ENCODE measurements around the gene RAB42.

The RAB42 gene

GRCh38 chr1:28606771-28607170, 14.7 kb downstream of the RAB42 start:
- H4K20me1 ChIP-seq (ENCODE audit: insufficient read depth): no peaks in the 10 kb centered on the region
- peak overlapping the region; percentile 44; the same call in 1 of the 2 replicates for H3K4me2 ChIP-seq
- no peaks in the 10 kb centered on the region for H3K79me2 ChIP-seq (ENCODE audit: insufficient read depth, low read depth)
- no peaks in the 10 kb centered on the region for H3K27me3 ChIP-seq (ENCODE audit: insufficient read depth, low read depth)
- H3K27ac ChIP-seq: peak overlapping the region; percentile 44; the same call in 1 of the 2 replicates
- H2AFZ ChIP-seq (ENCODE audit: low read depth): no peak overlapping the region
- TF ChIP-seq, protein P1, sequence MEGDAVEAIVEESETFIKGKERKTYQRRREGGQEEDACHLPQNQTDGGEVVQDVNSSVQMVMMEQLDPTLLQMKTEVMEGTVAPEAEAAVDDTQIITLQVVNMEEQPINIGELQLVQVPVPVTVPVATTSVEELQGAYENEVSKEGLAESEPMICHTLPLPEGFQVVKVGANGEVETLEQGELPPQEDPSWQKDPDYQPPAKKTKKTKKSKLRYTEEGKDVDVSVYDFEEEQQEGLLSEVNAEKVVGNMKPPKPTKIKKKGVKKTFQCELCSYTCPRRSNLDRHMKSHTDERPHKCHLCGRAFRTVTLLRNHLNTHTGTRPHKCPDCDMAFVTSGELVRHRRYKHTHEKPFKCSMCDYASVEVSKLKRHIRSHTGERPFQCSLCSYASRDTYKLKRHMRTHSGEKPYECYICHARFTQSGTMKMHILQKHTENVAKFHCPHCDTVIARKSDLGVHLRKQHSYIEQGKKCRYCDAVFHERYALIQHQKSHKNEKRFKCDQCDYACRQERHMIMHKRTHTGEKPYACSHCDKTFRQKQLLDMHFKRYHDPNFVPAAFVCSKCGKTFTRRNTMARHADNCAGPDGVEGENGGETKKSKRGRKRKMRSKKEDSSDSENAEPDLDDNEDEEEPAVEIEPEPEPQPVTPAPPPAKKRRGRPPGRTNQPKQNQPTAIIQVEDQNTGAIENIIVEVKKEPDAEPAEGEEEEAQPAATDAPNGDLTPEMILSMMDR (conservative IDR thresholded peaks at IDR 0.05; ENCODE audit: low read depth, low read length): no peak
- peaks cover 50% of the 10 kb centered on the region for H3K4me1 ChIP-seq (ENCODE audit: low read depth, poor library complexity, severe bottlenecking)
- no peaks in the 10 kb centered on the region for H3K36me3 ChIP-seq (ENCODE audit: insufficient read depth)
- no peak overlapping the region for H3K4me3 ChIP-seq (IDR thresholded peaks at IDR 0.05; ENCODE audit: insufficient read depth, low read depth, low read length)
- no peak overlapping the region for H3K9ac ChIP-seq

GRCh38 chr1:28613175-28613574, 21.1 kb downstream of the RAB42 start:
- no peak overlapping the region for H3K9ac ChIP-seq
- H3K36me3 ChIP-seq (ENCODE audit: insufficient read depth): no peaks in the 10 kb centered on the region
- H3K27me3 ChIP-seq (ENCODE audit: insufficient read depth, low read depth): no peaks in the 10 kb centered on the region

GRCh38 chr1:28631713-28632112, 39.6 kb downstream of the RAB42 start:
- no peak overlapping the region; the same call in 1 of the 2 replicates for H3K27ac ChIP-seq

More at GRCh38 chr1:28613175-28613574, 21.1 kb downstream of the RAB42 start:
- H3K4me3 ChIP-seq (IDR thresholded peaks at IDR 0.05; ENCODE audit: insufficient read depth, low read depth, low read length): no peak overlapping the region
- H2AFZ ChIP-seq (ENCODE audit: low read depth): no peak overlapping the region
- no peaks in the 10 kb centered on the region for H3K4me1 ChIP-seq (ENCODE audit: low read depth, poor library complexity, severe bottlenecking)
- H3K79me2 ChIP-seq (ENCODE audit: insufficient read depth, low read depth): no peaks in the 10 kb centered on the region
- TF ChIP-seq, protein P1 (conservative IDR thresholded peaks at IDR 0.05; ENCODE audit: low read depth, low read length): no peak
- no peak overlapping the region for H3K4me2 ChIP-seq
- no peak overlapping the region for H3K27ac ChIP-seq
- H4K20me1 ChIP-seq (ENCODE audit: insufficient read depth): no peaks in the 10 kb centered on the region

GRCh38 chr1:28632560-28632959, 40.5 kb downstream of the RAB42 start:
- Histone ChIP-seq H3K4me2 (no peak overlapping the region), H3K79me2 (ENCODE audit: insufficient read depth, low read depth) (no peaks in the 10 kb centered on the region), H3K36me3 (ENCODE audit: insufficient read depth) (no peaks in the 10 kb centered on the region), H3K4me3 (IDR thresholded peaks at IDR 0.05; ENCODE audit: insufficient read depth, low read depth, low read length) (no peak overlapping the region), H4K20me1 (ENCODE audit: insufficient read depth) (0 out of 2 replicates have a peak, but pooled peaks cover 2% of the 10 kb centered on the region), H3K27me3 (ENCODE audit: insufficient read depth, low read depth) (no peaks in the 10 kb centered on the region), H2AFZ (ENCODE audit: low read depth) (no peak overlapping the region), H3K4me1 (ENCODE audit: low read depth, poor library complexity, severe bottlenecking) (peaks cover 11% of the 10 kb centered on the region), H3K27ac (no peak overlapping the region), H3K9ac (no peak overlapping the region)
- TF ChIP-seq, protein P1 (conservative IDR thresholded peaks at IDR 0.05; ENCODE audit: low read depth, low read length): no peak

More at GRCh38 chr1:28631713-28632112, 39.6 kb downstream of the RAB42 start:
- Histone ChIP-seq H3K79me2 (ENCODE audit: insufficient read depth, low read depth) (no peaks in the 10 kb centered on the region), H3K36me3 (ENCODE audit: insufficient read depth) (no peaks in the 10 kb centered on the region), H3K4me3 (IDR thresholded peaks at IDR 0.05; ENCODE audit: insufficient read depth, low read depth, low read length) (no peak overlapping the region), H3K27me3 (ENCODE audit: insufficient read depth, low read depth) (no peaks in the 10 kb centered on the region), H3K4me2 (no peak overlapping the region), H3K4me1 (ENCODE audit: low read depth, poor library complexity, severe bottlenecking) (peaks cover 11% of the 10 kb centered on the region), H2AFZ (ENCODE audit: low read depth) (no peak overlapping the region), H4K20me1 (ENCODE audit: insufficient read depth) (0 out of 2 replicates have a peak, but pooled peaks cover 2% of the 10 kb centered on the region), H3K9ac (no peak overlapping the region)
- TF ChIP-seq, protein P1 (conservative IDR thresholded peaks at IDR 0.05; ENCODE audit: low read depth, low read length): no peak
